Measurements from ENCODE around the gene DHPS.
"Not testable (repeated sequence)": the region's sequence is repeated elsewhere in the genome, so short reads cannot be mapped to it uniquely, and the experiment has no call there.

The DHPS gene

DNA sequence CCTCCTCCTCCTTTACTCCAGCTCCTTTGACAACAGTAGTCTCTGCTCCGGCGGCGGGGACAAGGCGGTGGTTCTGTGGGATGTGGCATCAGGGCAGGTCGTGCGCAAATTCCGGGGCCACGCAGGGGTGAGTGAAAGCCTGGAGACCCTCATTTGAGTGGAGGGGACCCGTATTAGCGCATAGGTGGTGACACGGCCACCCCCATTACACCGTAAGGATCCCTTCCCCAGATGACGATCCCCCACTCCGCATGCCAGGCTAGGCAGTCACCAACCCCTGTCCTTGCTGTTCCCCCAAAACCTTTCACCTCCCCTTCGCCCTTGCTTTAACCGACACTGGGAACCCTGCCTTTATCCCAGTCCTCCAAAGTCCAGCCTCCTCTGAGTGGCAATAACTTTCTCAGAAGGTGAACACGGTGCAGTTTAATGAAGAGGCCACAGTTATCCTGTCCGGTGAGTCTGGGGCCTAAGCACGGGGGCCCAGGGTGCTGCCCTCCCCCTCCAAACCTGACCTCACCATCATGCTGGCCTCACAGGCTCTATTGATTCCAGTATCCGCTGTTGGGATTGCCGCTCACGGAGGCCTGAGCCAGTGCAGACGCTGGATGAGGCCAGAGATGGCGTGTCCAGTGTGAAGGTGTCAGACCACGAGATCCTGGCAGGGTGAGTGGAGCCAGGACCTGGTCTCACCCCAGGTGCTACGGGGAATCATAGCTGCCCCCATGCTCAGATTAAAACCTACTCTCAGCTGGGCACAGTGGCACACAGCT, 11.3 kb downstream of the DHPS start:
- DNase-seq = no peak

DNA sequence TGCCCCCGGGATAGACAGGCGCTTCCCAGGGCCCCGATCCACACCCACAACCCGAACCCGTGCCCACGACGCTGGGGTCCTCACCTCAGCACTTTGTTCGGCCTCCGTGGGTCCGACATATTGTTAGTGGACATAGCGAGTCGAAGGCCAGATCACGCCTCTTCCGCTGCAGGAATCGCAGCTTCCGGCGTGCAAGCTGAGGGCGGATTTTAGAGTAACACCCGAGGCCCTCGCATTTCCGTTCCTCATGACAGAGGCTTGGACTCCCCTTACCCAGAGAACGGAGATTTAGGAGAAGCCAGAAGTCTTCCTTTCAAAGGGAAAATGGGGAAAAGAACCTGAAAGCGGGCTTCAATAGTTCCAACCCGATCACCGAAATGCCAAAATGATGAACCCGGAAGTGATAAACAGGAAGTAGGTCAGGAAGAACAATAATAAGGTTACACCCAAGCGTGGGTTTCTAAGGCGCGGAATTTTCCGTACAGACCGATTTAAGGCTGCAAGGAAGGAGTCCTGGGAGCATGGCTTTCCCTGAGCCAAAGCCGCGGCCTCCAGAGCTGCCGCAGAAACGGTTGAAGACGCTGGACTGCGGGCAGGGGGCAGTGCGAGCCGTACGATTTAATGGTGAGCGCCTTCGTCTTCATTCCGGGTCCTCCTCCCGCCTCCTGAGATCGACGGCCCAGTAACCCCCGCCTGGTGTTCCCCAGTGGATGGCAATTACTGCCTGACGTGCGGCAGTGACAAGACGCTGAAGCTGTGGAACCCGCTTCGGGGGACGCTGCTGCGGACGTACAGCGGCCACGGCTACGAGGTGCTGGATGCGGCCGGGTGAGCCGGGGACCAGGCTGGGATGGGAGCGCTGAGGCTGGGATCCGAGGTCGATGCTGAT, 12.2 kb downstream of the DHPS start:
- peak; percentile 46 to 90 for DNase-seq

DNA sequence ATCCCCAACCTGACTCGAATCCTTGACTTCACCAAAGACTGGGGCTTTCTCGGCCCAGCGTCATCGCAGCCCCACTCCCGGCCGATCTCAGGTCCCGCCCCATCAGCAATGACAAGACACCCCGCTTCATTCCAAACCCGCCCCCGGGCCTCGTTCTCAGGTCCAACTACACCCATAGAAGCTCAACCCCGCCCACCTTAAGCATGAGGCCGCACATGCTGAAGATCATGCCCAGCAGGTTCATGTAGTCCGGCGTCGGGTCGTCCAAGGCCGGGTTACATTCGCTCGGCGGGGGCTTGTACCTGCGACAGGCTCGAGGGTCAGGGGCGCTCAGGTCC, 12.8 kb downstream of the DHPS start:
- DNase-seq = peak in 1 of 2 experiments; percentile 67

DNA sequence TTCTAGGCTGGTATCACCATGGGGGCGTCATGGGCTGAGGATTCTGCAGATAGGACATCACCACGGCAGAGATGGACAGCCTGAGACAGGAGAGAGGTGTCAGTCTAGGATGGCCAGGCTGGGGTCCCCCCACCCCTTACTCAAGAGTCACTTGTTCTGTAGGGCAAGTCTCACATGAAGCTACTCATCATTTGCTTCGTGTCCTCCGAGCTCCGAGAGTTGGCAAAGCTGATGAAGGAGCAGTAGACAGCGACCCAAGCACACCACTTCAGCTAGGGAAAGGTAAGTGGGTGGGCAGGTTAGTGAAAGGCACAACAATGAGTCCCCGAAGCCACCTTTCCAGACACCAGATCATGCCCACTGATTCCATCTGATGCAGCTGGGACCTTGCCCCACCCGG, 13.3 kb downstream of the DHPS start:
- no peak for DNase-seq

- DNase-seq = no peak
Measured at GRCh38 chr19:12667731-12668302, 13.9 kb downstream of the DHPS start.

DNA sequence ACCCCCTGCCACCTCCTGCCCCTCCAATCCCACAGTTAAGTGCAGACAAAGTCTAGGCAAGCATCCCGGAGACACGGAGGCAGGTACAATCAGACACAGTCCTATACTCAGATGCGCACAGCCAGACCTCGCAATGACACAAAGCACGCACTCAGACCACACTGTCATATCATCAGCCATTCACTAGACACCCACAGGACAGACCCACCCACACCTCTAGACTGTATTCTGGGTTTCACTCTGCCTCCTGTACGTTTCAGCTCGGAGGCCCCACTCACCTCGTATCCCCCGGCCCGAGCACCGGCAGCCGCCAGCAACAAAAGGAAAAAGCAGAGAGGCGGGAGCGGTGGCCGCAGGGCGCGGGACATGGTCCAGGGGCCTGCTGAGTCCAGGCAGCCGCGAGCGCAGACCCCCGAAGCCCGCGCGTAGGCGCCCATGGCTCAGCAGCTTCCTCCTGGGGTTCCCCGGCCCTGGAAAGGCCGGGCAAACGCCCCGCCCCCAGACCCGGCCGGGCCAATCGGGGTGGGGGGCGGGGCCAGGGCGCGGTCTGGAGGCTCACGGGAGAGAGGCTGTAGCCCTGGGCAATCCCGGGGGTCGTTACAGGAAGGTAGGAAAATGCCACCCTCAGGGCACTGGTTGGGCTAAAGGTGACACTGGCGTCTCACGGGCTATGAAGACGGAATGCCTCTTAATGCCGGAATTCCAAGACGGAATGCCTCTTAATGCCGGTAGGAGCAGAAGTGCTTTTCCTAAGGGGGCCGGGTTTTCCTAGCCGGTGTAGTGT, 15.2 kb downstream of the DHPS start, which contains the start of the genes MAN2B1 and WDR83:
TSS of gene MAN2B1 (minus strand) at position 478 of the 784 bp plus-strand sequence. CDS start at position 437, 41 bp downstream.
TSS of gene WDR83 (plus strand) at position 543 of the 784 bp plus-strand sequence. CDS start 2,984 bp downstream, outside the sequence.
- peak; percentile 38 to 70 for DNase-seq

DNA sequence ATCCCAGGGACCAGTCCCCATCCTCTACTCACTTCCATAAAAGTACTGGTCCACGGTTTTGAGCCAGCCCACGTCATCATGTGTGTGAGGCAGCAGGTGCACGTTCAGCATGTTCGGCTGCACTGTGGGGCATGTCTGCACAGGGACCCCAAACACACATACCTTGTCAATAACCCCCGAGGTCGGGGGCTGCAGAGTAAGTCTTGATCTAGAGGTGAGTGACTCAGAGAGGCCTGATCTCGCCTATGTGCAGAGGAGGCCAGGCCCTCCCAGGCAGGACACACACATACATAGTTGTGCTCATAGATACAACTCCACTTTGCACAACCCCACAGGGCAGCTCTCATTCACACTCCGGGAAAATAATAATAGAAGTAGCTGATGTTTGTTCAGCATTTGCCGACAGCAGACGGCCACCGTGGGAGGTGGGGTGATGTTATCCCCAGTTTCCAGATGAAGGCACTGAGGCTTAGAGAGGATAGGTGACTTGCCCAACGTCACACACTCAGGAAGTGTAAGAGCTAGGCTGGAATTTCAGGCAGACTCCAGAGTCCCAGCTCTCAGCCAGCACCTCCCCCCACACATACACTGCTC, 15.9 kb downstream of the DHPS start:
- no peak for DNase-seq

- no peak for DNase-seq
Measured at GRCh38 chr19:12665281-12665573, 16.5 kb downstream of the DHPS start.

DNA sequence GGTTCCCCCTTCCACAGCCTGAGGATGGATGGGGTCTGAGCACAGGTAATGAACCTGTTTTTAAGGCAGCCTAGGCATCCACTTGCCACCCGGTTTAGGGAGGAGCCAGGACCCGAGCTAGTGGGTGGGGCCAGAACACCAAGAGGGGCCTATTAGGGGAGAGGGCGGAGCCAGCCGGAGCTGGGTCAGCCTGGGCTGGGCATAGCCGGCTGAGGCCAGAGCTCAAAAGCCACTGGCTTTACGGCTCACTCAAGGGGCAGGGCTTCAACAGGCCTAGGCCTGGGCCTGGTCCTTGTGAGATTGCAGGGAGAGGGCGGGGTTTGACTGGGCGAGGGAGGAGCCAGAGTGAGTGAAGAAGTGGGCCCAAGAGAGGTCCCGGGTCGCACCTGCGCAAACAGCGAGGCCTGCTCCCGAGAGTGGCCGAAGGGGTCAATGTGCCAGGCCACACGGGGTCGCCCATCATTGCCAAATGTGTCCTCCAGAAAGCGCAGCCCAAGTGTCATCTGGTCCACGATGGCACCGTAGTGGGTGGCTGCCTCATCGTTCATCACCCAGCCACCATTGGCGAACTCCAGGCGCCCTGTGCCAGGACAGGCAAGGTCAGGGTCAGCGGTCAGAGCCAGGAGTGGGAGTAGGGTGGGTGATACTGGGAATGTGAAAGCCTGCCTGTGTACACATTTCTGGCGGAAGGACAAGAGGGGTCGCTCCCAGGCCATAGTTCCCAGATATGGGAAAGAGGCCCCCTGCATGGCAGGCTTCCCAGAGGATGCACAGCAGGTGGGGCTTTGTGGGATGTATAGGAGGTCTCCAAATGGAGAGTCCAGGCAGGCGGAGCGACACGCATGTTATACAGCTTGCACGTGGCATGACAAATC, 17.0 kb downstream of the DHPS start:
- peak in 1 of 2 experiments; percentile 33 for DNase-seq

GRCh38 chr19:12660980-12661379, 20.7 kb downstream of the DHPS start:
- no peak for DNase-seq

DNA sequence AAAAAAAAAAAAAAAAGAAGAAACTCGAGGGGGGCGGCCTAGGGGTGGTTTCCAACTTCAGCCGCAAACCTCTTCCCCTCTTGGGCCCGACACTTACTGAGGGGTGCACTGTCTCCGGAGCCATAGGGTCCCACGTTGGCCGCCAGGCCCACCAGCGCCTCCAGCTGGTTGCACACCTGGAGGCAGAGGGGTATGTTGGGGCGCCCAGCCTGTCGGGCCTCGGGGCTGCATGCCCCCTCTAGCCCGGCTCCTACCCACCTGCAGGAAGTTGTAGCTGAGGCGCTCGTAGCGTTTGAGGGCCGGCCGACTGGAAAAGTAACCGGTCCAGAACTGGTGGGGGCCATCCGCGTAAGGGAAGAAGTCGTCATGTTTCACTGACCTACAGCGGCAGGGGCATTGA, 23.7 kb downstream of the DHPS start:
- no peak for DNase-seq

DNA sequence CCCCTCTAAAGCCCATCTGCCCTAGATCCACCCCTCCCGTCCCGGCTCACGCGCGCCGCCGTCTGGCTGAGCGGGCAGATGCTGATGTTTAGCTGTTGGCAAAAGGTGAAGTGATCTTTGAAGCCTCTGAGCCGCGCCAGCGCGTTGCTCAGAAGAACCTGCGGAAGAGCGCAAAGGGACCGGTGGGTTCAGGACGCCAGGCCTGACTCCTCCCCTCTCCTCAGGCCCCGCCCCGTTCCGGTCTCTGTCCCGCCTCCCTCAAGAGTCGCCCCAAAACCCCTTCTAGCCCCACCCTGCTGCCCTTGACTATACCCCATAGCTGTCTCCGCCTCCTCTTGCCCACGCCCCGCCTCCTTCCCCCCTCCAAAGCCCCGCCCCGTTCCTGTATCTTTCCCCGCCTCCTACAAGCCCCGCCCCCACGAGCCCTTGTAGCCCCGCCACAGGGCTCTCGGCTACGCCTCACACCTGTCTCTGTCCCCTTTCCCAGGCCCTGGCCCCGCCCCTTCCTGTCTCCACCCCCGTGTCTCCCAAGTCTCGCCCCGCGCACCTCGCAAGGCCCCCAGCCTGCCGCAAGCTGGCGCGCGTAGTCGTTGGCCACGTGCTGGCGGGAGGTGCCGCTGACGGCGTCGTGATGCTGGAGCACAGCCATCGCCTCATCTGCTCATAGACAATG, 24.6 kb downstream of the DHPS start:
- DNase-seq = no peak

DNA sequence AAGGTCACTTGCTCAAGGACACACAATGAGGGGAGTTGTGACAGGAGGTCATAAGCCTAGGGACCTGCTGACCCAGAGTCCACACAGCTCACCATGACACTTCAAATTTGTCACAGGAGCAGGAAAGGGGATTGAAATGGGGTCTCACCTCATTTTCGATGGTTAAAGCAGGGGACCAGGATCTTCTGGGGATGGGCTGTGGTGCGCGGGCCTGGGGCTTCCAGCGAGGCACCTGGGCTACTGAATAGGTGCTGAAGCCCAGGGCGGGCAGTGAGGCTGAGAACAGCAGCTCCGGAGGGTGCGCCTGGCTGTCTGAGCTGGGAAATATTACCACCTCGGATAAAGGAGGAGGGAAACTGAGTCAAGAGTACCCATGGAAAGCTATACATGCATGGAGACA, 26.1 kb downstream of the DHPS start:
- DNase-seq = no peak

DNA sequence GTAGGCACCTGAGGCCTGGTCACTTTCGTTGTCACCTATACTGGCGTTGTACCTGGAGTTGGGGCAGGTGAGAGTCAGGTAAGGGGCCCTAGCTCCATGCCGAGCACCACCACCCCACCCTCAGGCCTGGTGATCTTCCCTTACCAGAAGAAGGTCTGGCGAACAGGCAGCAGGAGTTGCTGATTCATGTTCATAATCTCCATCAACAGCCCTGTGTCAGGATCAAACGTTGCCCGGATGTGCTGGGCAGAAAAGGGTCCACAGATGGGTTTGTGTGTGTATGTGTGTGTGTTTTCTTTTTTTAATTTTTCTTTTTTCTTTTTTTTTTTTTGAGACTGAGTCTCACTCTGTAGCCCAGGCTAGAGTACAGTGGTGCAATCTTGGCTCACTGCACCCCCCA, 29.5 kb downstream of the DHPS start:
- DNase-seq = no peak

GRCh38 chr19:12649941-12650340, 31.7 kb downstream of the DHPS start:
- DNase-seq = no peak

GRCh38 chr19:12648088-12648487, 33.6 kb downstream of the DHPS start:
- no peak for DNase-seq

DNA sequence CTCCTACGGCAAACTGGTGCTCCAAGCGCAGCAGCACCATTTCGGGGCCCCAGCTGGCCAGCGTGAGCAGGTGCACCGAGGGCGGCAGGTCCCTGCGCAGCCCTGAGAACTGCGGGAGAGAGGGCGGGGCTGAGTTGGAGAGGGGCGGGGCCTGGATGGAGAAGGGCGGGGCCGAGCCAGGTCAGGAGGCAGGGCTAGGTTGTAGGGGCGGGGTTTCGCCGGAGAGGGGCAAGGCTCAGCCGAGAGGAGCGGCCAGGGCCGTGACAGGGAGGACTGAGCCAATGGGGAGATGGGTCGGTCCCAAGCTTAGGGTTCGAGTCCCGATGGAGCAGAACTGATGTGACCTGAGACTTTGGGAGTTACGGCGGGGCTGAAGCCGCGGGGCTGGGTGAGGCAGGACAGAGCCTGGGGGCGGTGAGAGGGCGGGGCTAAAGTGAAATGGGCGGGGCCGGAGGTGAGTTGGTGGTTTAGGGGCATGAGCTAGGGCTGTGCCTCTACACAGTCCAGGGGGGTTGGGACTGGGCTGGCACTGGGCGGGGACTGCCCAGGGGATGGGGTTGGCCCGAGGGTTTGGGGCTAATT, 34.1 kb downstream of the DHPS start:
- no peak for DNase-seq

DNA sequence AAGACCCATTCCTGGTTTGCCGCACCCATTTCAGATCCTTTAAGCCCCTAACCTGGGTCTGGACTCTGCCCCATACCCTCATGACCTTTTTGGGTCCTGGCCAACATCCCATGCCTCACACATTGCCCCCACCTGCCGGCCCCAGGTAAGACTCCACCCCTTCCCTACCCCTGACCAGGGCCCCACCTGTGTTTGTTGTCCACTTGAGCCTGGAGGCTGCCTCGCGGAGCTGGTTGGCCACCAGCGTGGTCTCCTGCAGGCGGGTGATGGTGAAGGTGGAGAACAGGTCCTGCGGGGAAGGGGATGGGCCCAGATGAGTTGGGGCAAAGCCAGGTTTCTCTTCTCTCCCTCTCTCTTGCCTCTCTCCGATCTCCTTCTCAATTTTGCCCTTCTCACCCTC, 34.6 kb downstream of the DHPS start:
- no peak for DNase-seq

GRCh38 chr19:12646551-12646950, 35.1 kb downstream of the DHPS start:
- DNase-seq = no peak

- DNase-seq = not testable (repeated sequence)
Measured at GRCh38 chr19:12643716-12644115, 38.0 kb downstream of the DHPS start.

GRCh38 chr19:12642506-12642905, 39.2 kb downstream of the DHPS start:
- DNase-seq = no peak

All from SW 1271 (cell line).